Spleen (tissue), 11 donors: Measurements from ENCODE around the gene THSD4. TPM values are rescaled to one million over a fixed set of nuclear protein-coding genes. Genes with fewer than 3 reads are reported as not detected.

ENCODE experiments used
- DNase-seq: peaks from one replicate; pipeline ENCODE4 v3.0.0-alpha.2; 2020
- H3K27ac ChIP-seq, 8 donors: fragments of 200-600 bp; sonication (generic) in 7 of 8; 1 replicate in 4 of 8; 2 replicates in 4 of 8; pipeline versions ENCODE4 v1.5.0 to v1.8.0; 2016 to 2021; ENCODE audit warnings: inconsistent platforms in 4 of 8, mild to moderate bottlenecking in 4 of 8, moderate library complexity in 1 of 8
- H3K27me3 ChIP-seq, 7 donors: fragments of 200-600 bp; sonication (generic) in 6 of 7; replicated peaks in 1 of 7; 1 replicate in 4 of 7; 2 replicates in 3 of 7; pipeline versions ENCODE4 v1.5.0 to v1.8.0; 2016 to 2021; ENCODE audit warnings: inconsistent platforms in 3 of 7, mild to moderate bottlenecking in 1 of 7
- H3K36me3 ChIP-seq, 6 donors: fragments of 200-600 bp; sonication (generic) in 5 of 6; 1 replicate in 4 of 6; 2 replicates in 2 of 6; pipeline versions ENCODE4 v1.5.0 to v1.8.0; 2016 to 2021; ENCODE audit warnings: inconsistent platforms in 2 of 6
- H3K4me1 ChIP-seq, 6 donors: fragments of 200-600 bp; sonication (generic) in 5 of 6; 1 replicate in 3 of 6; 2 replicates in 3 of 6; pipeline versions ENCODE4 v1.5.0 to v1.8.0; 2016 to 2021; ENCODE audit warnings: inconsistent platforms in 3 of 6
- H3K4me3 ChIP-seq, 8 donors: fragments of 200-600 bp; sonication (generic) in 7 of 8; 1 replicate in 4 of 8; 2 replicates in 4 of 8; pipeline versions ENCODE4 v1.5.0 to v1.8.0; 2016 to 2021; ENCODE audit warnings: inconsistent platforms in 4 of 8, mild to moderate bottlenecking in 4 of 8, moderate library complexity in 2 of 8
- H3K9me3 ChIP-seq, 8 donors: fragments of 200-600 bp; sonication (generic) in 7 of 8; 1 replicate in 4 of 8; 2 replicates in 4 of 8; pipeline versions ENCODE4 v1.5.0 to v1.8.0; 2016 to 2021; ENCODE audit warnings: inconsistent platforms in 4 of 8
- CTCF ChIP-seq, 11 experiments: fragments of 200-600 bp in 7 of 11; fragments of 450-650 bp in 4 of 11; sonication (generic) in 4 of 11; IDR thresholded peaks in 8 of 11; conservative IDR thresholded peaks in 3 of 11; 1 replicate in 7 of 11; 2 replicates in 4 of 11; pipeline versions ENCODE4 v1.4.0 to v1.8.0; 2016 to 2021; ENCODE audit warnings: antibody characterized with exemption in 11 of 11, inconsistent platforms in 4 of 11, mild to moderate bottlenecking in 1 of 11
- POLR2A ChIP-seq, 3 donors: fragments of 450-650 bp; IDR thresholded peaks; one replicate each; pipeline ENCODE4 v1.5.1; 2017; ENCODE audit warnings: antibody characterized with exemption in 3 of 3, mild to moderate bottlenecking in 1 of 3
- POLR2AphosphoS5 ChIP-seq, 3 donors: sonication (generic); formaldehyde crosslinking; IDR thresholded peaks; one replicate each; pipeline ENCODE4 v1.5.1; 2017; ENCODE audit warnings: antibody characterized with exemption in 3 of 3
- WGBS, 5 donors: extraction: QIAGEN DNeasy Blood & Tissue Kit in 3 of 5; methylation state at CpG; one replicate each; pipeline versions ENCODE4 v1.1.5 to v1.1.7; 2013 to 2018; 5-methylcytosine and 5-hydroxymethylcytosine counted together
- intact Hi-C: fragments of 100-400 bp; cut with DNase I; formaldehyde crosslinking; loops from one replicate; pipeline ENCODE4 v1.15.0; 2023; ENCODE audit warnings: low total_unique reads
- polyA plus RNA-seq, 3 donors: library from polyadenylated mRNA; stranded (reverse); fragments of 200-250 nt; gene quantifications; one replicate each; pipeline ENCODE4 v1.2.1, GENCODE V29; 2013
- total RNA-seq, 7 donors: library from RNA; depleted of rRNA in 3 of 7; stranded (reverse); fragments of >200 nt in 3 of 7; fragmentation: NEBNext Ultra II Directional in 4 of 7; extraction: Animal tissue kit (Norgen Biotek cat#: 25700) in 4 of 7; gene quantifications; one replicate each; pipeline versions ENCODE4 v1.1.0 to v1.2.1, GENCODE V29; 2016 to 2021
- donor health status: healthy with polysubstance abuse.
- donor health status: DM: no; HTN: no; CAD: no; lungs with moderate emphysema.
- donor health status: DM: no; HTN: no; CAD: no.
- donor health status: Bipolar disorder and iron deficiency.
- donor health status: healthy.
- donor health status: DM: no; HTN: no; CAD: no.
- donor health status: DM: yes; HTN: yes; CAD: no.

THSD4 gene
- total and polyA plus RNA-seq, 10 donors = 0.29 to 11.3 (median 3.4) TPM

- Histone ChIP-seq H3K9me3 (peaks cover 0 to 7% (median 0%) of the 10 kb centered on the region in 8 donors), H3K4me3 (no peak overlapping the region), H3K4me1 (no peaks in the 10 kb centered on the region), H3K27me3 (peaks cover 0 to under 1% (median 0%) of the 10 kb centered on the region in 7 donors), H3K27ac (no peak overlapping the region), H3K36me3 (no peaks in the 10 kb centered on the region)
- no peak for DNase-seq
- intact Hi-C loops = no loop called here
- TF ChIP-seq POLR2AphosphoS5 (IDR thresholded peaks at IDR 0.05) = no peak
- TF ChIP-seq CTCF (IDR thresholded peaks at IDR 0.05 in 8 of 11, conservative IDR thresholded peaks at IDR 0.05 in 3 of 11) = no peak
- TF ChIP-seq POLR2A (IDR thresholded peaks at IDR 0.05) = no peak
These were observed 156.1 kb downstream of the THSD4 start for GRCh38 chr15:71271327-71271726.

- Histone ChIP-seq H3K36me3 (no peaks in the 10 kb centered on the region), H3K4me1 (no peaks in the 10 kb centered on the region), H3K9me3 (peaks cover 0 to 7% (median 0%) of the 10 kb centered on the region in 8 donors), H3K27ac (no peak overlapping the region), H3K4me3 (no peak overlapping the region), H3K27me3 (no peaks in the 10 kb centered on the region)
- intact Hi-C loops = no loop called here
- DNase-seq = no peak
- WGBS, 5 donors = 82 to 91% (median 87%) methylated on average over 6 of the region's 6 CpGs
- TF ChIP-seq POLR2A (IDR thresholded peaks at IDR 0.05) (no peak), CTCF (IDR thresholded peaks at IDR 0.05 in 8 of 11, conservative IDR thresholded peaks at IDR 0.05 in 3 of 11) (no peak), POLR2AphosphoS5 (IDR thresholded peaks at IDR 0.05) (no peak)
These were observed 157.7 kb downstream of the THSD4 start for GRCh38 chr15:71272932-71273331.

- H3K27ac ChIP-seq = no peak overlapping the region
- no peak for DNase-seq
- TF ChIP-seq POLR2AphosphoS5 (IDR thresholded peaks at IDR 0.05) (no peak), CTCF (IDR thresholded peaks at IDR 0.05 in 8 of 11, conservative IDR thresholded peaks at IDR 0.05 in 3 of 11) (no peak), POLR2A (IDR thresholded peaks at IDR 0.05) (no peak)
- H3K9me3 ChIP-seq = peaks cover 0 to 7% (median 0%) of the 10 kb centered on the region in 8 donors
- peaks cover 0 to 3% (median 0%) of the 10 kb centered on the region in 6 donors for H3K4me1 ChIP-seq
- H3K27me3 ChIP-seq = no peaks in the 10 kb centered on the region
- no peaks in the 10 kb centered on the region for H3K36me3 ChIP-seq
- intact Hi-C loops = no loop called here
- WGBS, 5 donors = 85 to 95% (median 91%) methylated on average over 3 of the region's 3 CpGs
- H3K4me3 ChIP-seq = no peak overlapping the region
These were observed 158.6 kb downstream of the THSD4 start for GRCh38 chr15:71273731-71274447.

- no peaks in the 10 kb centered on the region for H3K27me3 ChIP-seq
- no peak for TF ChIP-seq CTCF (IDR thresholded peaks at IDR 0.05 in 8 of 11, conservative IDR thresholded peaks at IDR 0.05 in 3 of 11)
- no peak for TF ChIP-seq POLR2A (IDR thresholded peaks at IDR 0.05)
- TF ChIP-seq POLR2AphosphoS5 (IDR thresholded peaks at IDR 0.05) = no peak
- peaks cover 0 to 7% (median 0%) of the 10 kb centered on the region in 8 donors for H3K9me3 ChIP-seq
- DNase-seq = no peak
- peaks cover 0 to 6% (median 0%) of the 10 kb centered on the region in 6 donors for H3K4me1 ChIP-seq
- no peaks in the 10 kb centered on the region for H3K36me3 ChIP-seq
- no peak overlapping the region for H3K27ac ChIP-seq
- intact Hi-C loops = no loop called here
- 93 to 100% (median 96%) methylated on average over 1 of the region's 1 CpG for WGBS, 5 donors
- no peak overlapping the region for H3K4me3 ChIP-seq
These were observed 159.2 kb downstream of the THSD4 start for GRCh38 chr15:71274448-71274798.
